Mucosa of descending colon (tissue), 3 donors: ENCODE results near the gene PLPP4. TPM values are rescaled to one million over a fixed set of nuclear protein-coding genes. Genes with fewer than 3 reads are reported as not detected.

Source experiments
- ATAC-seq: fragments of 200-7000 bp; cut with Tn5 transposase; one replicate; pipeline ENCODE4 v1.9.1; 2020; ENCODE audit warnings: mild to moderate bottlenecking, moderate library complexity
- DNase-seq, 3 donors: peaks; one replicate each; pipeline ENCODE4 v3.0.0-alpha.2; 2020
- H3K36me3 ChIP-seq: fragments of 200-600 bp; one replicate; pipeline ENCODE4 v1.8.0; 2021; ENCODE audit warnings: low read depth, mild to moderate bottlenecking
- H3K4me1 ChIP-seq: fragments of 200-600 bp; one replicate; pipeline ENCODE4 v1.8.0; 2021; ENCODE audit warnings: low read depth, mild to moderate bottlenecking
- H3K4me3 ChIP-seq: fragments of 200-600 bp; one replicate; pipeline ENCODE4 v1.8.0; 2021; ENCODE audit warnings: mild to moderate bottlenecking
- H3K9me3 ChIP-seq: fragments of 200-600 bp; one replicate; pipeline ENCODE4 v1.8.0; 2021; ENCODE audit warnings: mild to moderate bottlenecking
- intact Hi-C, 2 donors: fragments of 100-400 bp; cut with DNase I in 1 of 2; cut with micrococcal nuclease in 1 of 2; formaldehyde crosslinking; loops; one replicate each; pipeline versions ENCODE4 v1.11.0 to v1.11.1; 2022; cut with DNase I, micrococcal nuclease
- total RNA-seq, 3 donors: library from RNA; stranded (reverse); fragmentation: NEBNext Ultra II Directional in 2 of 3; extraction: Animal tissue kit (Norgen Biotek cat#: 25700) in 2 of 3; gene quantifications; one replicate each; pipeline versions ENCODE4 v1.2.1 to v1.2.4, GENCODE V29; 2021 to 2023
- TF ChIP-seq, protein P1 (sequence below): fragments of 200-600 bp; IDR thresholded peaks from one replicate; pipeline ENCODE4 v1.8.0; 2022; ENCODE audit warnings: antibody characterized with exemption, mild to moderate bottlenecking
- donor health status: DM: no; HTN: no; CAD: no; lungs with moderate emphysema.
- donor health status: DM: no; HTN: no; CAD: no.
- donor health status: DM: no; HTN: yes; CAD: no.

Gene PLPP4
- total RNA-seq, 3 donors from 2014 or later: 2.6 TPM; not detected in 2

DNA sequence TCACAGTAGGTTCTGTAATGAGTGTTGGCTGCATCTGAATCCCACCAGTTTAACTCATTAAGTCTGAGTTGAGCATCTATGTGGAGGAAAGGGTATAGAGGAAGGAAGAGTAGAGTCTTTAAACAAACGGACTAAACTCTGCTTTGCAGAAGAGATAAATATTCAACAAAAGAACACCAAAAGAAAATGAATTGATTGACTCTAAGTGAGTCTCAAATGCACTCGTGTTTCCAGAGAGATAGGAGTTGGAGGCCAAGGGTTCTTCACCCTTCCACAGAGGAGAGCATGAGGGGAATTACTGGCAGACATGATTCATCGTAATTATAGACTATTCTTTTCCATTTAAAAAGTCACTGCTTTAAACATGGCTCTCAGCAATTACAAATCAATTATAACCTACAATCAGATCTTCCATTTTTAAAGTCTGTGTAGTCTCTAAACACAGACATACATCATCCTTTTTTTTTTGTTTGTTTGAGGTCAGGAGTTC is 56.3 kb downstream of the PLPP4 start:
- intact Hi-C loops: no loop called here
- ATAC-seq (no peak), DNase-seq (no peak)

DNA sequence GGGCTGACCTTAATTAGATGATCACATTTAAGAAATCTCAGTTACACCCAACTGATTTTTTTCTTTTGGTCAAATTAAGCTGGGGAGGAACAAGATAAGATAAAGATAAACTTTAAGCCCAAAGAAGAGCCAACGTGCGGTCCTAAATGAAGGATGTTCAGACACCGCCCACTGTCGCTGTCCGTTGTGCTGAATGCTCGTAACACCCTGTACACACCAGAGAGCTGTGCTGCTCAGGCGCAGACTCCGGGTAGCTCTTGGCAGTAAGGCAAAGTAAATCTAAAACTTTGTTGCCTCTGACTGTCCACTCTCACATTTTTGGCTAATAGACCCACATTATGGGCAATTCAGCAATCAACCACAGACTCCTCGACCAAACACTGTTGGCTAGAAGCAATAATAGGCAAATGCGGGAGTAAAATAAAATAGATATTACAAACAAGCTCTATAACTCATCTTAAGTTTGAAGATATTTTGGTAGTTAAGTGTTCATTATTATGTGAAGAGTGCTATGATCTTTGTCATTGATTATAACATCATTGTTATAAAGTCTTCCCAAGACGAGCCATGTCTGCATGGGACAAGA is 57.1 kb downstream of the PLPP4 start:
- no peaks in the 10 kb centered on the region for H3K9me3 ChIP-seq
- no peaks in the 10 kb centered on the region for H3K4me1 ChIP-seq
- no peak overlapping the region for H3K4me3 ChIP-seq
- ATAC-seq (no peak), DNase-seq (peak in 2 of 3 donors; percentile 42 to 57)
- intact Hi-C loops: no loop called here
- TF ChIP-seq, protein P1, sequence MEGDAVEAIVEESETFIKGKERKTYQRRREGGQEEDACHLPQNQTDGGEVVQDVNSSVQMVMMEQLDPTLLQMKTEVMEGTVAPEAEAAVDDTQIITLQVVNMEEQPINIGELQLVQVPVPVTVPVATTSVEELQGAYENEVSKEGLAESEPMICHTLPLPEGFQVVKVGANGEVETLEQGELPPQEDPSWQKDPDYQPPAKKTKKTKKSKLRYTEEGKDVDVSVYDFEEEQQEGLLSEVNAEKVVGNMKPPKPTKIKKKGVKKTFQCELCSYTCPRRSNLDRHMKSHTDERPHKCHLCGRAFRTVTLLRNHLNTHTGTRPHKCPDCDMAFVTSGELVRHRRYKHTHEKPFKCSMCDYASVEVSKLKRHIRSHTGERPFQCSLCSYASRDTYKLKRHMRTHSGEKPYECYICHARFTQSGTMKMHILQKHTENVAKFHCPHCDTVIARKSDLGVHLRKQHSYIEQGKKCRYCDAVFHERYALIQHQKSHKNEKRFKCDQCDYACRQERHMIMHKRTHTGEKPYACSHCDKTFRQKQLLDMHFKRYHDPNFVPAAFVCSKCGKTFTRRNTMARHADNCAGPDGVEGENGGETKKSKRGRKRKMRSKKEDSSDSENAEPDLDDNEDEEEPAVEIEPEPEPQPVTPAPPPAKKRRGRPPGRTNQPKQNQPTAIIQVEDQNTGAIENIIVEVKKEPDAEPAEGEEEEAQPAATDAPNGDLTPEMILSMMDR: no peak
- no peaks in the 10 kb centered on the region for H3K36me3 ChIP-seq

More for the DNA sequence above, 56.3 kb downstream of the PLPP4 start:
- Histone ChIP-seq H3K9me3 (no peaks in the 10 kb centered on the region), H3K4me1 (no peaks in the 10 kb centered on the region), H3K36me3 (no peaks in the 10 kb centered on the region), H3K4me3 (no peak overlapping the region)
- TF ChIP-seq, protein P1: no peak

DNA sequence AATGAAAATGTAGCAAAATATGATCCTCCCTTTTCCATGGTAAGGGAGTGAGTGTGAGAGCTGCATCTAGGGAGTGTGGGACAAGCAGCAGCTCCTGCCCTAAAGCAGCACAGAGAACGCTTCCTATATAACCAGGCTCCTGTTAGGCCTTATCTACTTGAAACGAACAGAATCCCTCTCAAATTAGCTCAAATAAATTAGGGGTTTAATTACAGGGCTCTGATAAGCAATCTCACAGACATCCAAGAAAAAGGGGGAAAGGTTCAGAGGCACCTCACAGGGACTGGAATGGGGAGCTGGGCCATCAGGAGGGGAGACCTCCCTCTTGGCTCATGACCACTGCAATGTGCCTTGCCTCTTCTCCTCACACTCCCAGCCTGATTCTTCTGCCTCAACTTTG is 57.9 kb downstream of the PLPP4 start:
- ATAC-seq (no peak), DNase-seq (no peak)
- TF ChIP-seq, protein P1: no peak
- intact Hi-C loops: no loop called here
- Histone ChIP-seq H3K4me1 (no peaks in the 10 kb centered on the region), H3K36me3 (no peaks in the 10 kb centered on the region), H3K4me3 (no peak overlapping the region), H3K9me3 (no peaks in the 10 kb centered on the region)

DNA sequence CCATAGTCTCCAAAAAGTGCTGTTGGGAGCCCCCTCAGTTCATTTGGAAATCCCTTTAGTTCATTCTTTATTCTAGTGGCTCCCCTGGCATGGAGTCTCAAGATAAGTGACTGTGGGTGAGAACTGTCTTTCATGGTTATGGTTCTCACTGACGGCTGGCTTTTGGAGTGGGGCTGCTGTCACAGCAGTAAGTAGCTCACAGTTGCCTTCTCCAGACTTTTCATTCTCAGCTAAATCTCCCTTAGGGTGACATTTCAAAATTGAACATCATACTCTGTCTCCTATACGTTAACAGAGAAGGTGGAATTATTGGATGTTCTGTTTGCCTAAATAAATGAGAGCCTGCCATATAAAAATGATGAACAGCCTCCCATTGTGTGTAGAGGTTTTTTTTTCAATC is 58.7 kb downstream of the PLPP4 start:
- intact Hi-C loops: no loop called here
- no peak for DNase-seq
- ATAC-seq: no peak

DNA sequence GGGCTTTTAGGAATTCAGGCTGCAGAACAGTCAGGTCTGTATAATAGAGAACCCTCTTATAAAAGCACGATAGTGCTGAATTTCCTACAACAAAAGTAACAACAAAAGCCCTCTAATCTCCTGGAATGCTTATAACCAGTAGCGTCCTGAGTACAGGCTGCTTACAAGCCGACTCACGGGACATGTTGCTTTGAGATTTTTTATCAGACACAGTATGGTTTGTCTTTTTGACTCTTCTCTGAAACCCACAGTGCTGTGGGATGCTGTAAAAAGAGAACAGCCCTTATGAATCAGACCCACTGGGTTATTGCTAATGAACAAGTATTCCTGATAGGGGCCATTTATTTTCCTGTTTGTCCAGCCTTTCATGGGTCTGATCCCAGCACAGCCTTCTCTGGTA is 59.4 kb downstream of the PLPP4 start:
- no peaks in the 10 kb centered on the region for H3K36me3 ChIP-seq
- no peaks in the 10 kb centered on the region for H3K9me3 ChIP-seq
- DNase-seq (no peak), ATAC-seq (no peak)
- no peaks in the 10 kb centered on the region for H3K4me1 ChIP-seq
- H3K4me3 ChIP-seq: no peak overlapping the region
- TF ChIP-seq, protein P1: no peak
- intact Hi-C loops: no loop called here

More for the DNA sequence above, 58.7 kb downstream of the PLPP4 start:
- Histone ChIP-seq H3K36me3 (no peaks in the 10 kb centered on the region), H3K4me3 (no peak overlapping the region), H3K9me3 (no peaks in the 10 kb centered on the region), H3K4me1 (no peaks in the 10 kb centered on the region)
- TF ChIP-seq, protein P1: no peak
